NCI-H69 (cell line): ENCODE measurements around the gene PCBP3.
A peak's percentile ranks its signal among the peaks of the same experiment; 100 is the strongest.

ENCODE experiments used
- DNase-seq: peaks from one replicate; lab custom pipeline; 2025; lab: John Stamatoyannopoulos, UW

Gene PCBP3

DNA sequence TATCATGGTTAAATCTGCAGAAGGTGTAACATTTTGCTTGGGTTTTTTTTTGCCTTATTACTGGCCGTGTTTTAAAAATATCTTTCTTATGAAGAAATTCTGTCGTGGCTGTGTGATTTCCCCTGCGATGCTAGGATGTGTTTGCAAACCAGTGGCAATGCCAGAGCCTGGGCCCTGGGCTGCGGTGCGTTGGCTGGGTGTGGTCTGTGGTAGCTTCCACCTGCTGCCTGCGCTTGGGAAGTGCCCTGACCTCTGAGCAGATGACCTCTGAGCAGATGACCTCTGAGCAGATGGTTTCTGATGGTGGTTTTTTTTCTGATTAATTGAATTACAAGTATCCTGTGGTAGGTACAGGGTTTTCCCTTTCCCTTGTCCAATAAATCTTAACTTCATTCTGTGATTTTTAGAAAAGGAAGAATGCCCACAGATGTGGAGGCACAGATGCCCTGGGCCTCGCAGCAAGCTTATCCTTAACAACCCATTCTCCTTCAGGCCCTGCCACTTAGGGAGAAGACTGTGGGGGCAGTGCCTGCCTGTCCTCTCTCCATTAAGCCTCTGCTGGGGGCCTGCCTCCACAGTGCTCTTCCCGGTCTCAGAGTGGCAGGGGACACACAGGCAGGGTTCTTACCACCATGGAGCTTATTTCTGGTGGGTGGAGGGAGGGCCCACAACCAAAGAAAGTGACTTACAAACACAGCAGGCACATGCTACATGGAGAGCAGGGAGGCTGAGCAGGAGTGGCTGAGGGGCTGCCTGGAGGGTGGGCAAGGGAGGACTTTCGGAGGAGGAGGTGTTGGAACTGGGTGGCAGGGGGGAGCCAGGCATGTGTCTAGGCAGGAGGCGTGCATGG, 81.7 kb downstream of the PCBP3 start:
- no peak for DNase-seq

DNA sequence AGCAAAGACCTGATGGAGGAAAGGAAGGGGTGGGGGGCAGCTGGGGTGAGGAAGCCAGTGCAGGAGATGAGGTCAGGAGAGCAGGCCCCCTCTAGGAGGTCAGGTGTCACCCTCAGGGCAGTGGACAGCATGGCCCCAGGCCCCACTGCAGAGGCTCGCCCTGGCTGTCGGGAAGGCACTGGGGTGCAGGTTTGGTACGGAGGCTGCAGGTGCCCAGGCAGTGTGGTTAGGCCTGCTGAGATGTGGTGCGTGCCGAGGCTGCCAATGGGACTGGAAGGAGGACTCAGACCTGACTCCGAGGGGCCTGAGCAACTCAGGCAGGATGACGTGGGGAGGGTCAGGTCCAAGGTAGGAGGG, 82.3 kb downstream of the PCBP3 start:
- no peak for DNase-seq

GRCh38 chr21:45726438-45726837, 82.9 kb downstream of the PCBP3 start:
- DNase-seq: no peak

GRCh38 chr21:45727390-45727789, 83.9 kb downstream of the PCBP3 start:
- no peak for DNase-seq

- no peak for DNase-seq
Measured at GRCh38 chr21:45735259-45736000, 91.9 kb downstream of the PCBP3 start.

DNA sequence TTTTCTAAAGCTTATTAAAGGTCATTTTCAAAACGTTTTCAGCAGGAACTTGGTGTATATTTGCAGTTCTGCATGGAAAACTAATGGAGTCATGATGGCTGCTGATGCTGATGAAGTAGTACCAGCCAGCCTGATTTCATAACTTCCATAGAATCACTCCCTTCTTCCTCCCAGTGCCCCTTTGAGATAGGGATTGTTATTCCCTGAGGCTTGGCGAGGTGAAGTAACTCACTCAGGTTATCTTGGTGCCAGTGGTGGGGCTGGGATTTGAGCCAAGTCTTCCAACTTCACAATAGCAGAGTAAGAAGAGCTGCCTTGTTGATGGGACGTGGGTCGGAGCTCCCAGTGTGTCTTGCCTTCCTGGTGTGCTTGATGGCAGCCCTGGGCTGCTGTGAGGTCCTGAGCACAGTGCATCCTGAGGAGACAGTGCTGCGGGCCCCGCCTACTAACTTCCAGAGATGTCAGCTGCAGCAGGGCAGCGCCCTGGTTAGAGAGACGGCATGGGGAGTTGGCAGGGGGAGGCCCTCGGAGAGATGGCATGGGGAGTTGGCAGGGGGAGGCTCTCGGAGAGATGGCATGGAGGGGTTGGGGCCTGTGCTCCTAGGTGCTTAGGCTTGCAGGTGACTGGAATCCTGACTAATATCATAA, 92.6 kb downstream of the PCBP3 start:
- DNase-seq: peak; percentile 14

DNA sequence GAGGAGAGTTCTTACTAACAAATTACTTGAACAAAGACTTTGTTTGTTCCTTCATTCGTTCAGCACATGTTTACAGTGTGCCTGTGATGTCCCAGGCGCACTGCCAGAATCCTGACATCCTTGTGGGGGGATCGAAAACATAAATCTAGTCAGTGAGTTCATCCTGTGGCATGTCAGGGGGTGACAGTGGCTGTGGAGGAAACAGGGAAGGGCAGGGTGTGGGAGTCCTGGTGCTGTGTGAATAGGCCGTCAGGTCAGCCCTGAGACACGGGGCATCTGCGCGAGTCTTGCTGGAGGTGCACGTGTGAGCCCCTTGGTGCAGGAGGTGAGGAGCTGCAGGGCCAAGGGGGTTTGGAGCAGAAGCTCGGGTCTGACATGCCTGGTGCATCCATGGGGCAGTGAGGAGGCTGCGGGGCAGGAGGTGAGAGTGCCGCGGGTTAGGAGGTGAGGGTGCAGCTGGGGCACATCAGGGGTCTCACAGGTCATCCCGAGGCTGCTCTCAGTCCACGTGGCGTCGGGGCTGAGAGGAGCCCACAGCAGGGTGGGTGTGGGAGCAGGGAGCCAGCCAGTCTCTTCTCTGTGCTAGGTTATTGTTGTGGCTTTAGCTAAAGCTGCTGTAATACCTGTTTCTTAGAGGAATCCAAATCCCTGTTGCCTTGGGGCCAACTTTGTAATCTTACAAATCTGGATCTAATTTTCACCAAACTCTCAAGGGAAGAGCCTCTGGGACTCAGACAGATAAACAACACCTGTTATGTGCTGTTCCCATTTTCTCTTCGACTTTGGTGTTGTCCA, 93.4 kb downstream of the PCBP3 start:
- DNase-seq: no peak

DNA sequence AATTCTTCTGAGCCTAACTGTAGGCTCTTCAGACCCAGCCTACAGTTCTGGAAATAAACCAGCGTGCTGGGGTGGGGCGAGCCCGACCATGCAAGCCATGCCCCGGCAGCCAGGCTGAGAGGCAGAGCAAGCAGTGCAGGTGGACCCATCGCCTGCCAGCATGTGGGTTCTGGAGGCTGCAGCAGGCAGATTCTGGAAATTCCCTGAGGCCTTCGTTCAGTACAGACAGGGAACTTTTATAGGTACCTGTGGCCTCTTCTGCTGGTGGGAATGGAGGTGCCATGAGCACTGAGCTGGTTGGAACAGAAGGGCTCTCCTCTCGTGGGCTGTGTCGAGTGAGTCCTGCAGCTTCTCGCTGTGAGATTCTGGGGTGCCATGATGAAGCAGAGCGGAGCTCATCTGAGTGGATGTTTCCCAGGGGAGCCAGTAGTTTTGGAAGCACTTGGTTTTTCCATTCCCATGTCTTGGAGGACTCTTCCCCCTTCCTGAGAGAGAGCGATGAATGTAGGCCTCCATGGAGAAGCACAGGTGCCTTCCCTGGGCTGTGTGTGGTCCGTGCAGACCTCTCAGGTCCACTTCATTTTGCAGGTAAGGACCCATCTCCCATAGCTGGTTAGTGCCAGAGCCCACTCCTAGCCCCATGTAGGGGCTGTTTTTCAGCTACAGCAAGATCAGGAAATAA, 94.1 kb downstream of the PCBP3 start:
- DNase-seq: no peak

GRCh38 chr21:45739218-45740087, 95.9 kb downstream of the PCBP3 start:
- no peak for DNase-seq

GRCh38 chr21:45740088-45740440, 96.5 kb downstream of the PCBP3 start:
- no peak for DNase-seq

- DNase-seq: no peak
Measured at GRCh38 chr21:45740491-45741357, 97.2 kb downstream of the PCBP3 start.

DNA sequence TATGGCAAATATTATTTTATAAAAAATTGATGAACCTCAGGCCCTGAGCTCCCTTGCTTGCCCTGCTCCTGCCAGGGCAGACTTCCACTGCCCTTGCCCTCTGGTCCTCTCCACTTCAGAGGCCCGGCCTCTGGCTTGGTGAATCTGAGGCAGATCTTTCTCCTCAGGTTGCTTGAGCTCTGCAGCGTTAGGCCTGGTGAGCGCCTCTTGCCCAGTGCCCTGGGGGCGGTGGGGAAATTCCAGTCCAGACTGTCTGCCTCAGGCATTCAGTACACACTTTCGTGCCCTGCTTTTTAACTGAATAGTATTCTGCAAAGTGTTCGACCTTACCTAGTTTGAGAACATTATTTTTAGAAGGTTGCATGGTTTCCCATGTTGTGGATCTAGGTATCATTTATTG, 98.2 kb downstream of the PCBP3 start:
- DNase-seq: peak; percentile 65

DNA sequence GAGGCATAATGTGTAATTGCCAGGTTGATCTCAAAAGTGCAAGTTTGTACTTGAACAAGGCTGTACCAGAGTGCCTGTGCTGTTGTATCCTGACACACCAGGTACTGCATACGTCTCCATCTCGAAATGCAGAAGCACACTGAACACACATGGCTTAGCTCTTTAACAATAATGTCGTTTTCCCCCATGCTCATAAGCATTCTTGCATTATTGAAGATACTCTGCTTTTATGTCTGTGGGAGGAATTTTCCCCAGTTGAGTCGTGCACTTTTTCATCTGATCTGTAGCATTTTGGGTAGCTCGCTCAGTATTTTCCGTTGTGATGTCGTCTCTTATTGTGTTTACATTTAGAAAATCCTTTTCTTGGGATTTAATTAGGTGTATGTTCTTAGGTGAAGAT, 98.7 kb downstream of the PCBP3 start:
- DNase-seq: peak; percentile 49

GRCh38 chr21:45745256-45745655, 101.7 kb downstream of the PCBP3 start:
- DNase-seq: no peak

DNA sequence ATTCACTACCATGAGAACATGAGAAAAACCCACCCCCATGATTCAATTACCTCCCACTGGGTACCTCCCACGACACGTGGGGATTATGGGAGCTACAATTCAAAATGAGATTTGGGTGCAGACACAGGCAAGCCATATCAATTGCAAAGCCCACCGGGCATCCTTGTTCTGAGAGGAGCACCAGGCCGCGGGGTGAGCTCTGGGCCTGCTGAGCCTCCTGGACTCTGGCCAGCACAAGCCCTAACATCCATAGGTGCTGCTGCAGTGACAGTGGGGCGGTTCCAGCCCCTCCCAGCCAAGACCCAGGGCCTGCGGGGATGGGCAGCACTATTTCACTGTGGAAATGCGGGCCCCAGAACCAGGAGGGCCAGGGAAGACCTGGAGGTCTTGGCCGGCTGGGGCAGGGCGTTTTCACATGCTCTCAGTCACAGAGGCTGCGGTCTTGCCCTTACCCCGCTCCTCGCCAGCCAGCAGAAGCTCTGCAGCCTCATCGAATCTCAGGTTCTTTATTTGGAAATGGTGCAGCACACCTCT, 103.8 kb downstream of the PCBP3 start:
- peak; percentile 73 for DNase-seq

DNA sequence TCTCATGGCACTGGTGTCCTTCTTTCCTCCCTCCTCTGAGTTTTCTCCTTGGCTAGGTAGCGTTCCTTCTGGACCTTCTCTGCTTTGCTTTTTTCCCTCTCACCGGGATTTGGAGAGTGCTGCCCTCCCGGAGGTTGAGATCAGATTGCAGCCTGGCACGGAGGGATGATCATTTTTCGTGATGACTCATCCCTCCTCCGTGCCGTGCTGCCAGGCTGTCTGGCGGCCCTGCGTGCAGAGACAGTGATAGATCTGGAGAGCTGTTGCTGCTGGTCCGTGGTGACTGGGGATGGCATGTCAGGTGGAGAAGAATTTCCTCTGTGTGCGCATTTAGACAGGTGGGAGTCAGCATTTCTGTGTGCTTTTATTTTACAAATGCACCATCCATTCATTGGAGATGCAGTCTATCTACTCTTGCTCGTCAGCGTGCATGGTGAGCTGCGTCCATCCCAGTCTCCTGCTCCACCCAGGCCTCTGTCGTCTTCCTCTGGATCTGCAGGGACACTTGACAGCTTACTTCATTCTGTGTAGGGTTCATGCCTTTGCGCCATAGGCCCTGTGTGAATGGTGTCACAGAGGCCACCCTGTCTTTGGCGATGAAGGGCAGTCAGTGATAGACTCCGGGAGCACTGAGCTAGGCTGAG, 104.4 kb downstream of the PCBP3 start:
- DNase-seq: peak; percentile 92

DNA sequence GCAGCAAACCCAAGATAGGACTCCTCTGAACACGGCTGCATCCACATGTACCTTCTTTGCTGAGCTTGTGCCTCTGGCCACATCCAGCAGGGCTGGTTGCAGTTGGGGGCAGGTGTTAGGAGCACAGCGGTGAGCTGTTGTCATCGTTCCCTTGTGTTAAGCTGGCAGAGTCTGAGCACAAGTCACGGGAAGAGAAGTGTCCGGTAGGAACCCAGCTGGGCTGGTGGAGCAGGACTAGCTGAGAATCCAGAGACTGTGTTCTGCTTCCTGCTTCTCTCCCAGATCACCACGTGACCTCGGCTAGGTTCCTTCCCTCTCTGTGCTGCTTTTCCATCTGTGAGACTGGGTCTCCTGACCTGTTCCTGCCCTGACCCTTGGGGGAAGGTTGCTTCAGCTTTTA, 105.1 kb downstream of the PCBP3 start:
- DNase-seq: no peak

GRCh38 chr21:45749974-45750373, 106.4 kb downstream of the PCBP3 start:
- DNase-seq: no peak

- no peak for DNase-seq
Measured at GRCh38 chr21:45750936-45751335, 107.4 kb downstream of the PCBP3 start.
